ENCODE results near the gene SAP30L.

- no peak for TF ChIP-seq POLR2A (IDR thresholded peaks at IDR 0.05)
- TF ChIP-seq, protein P1, sequence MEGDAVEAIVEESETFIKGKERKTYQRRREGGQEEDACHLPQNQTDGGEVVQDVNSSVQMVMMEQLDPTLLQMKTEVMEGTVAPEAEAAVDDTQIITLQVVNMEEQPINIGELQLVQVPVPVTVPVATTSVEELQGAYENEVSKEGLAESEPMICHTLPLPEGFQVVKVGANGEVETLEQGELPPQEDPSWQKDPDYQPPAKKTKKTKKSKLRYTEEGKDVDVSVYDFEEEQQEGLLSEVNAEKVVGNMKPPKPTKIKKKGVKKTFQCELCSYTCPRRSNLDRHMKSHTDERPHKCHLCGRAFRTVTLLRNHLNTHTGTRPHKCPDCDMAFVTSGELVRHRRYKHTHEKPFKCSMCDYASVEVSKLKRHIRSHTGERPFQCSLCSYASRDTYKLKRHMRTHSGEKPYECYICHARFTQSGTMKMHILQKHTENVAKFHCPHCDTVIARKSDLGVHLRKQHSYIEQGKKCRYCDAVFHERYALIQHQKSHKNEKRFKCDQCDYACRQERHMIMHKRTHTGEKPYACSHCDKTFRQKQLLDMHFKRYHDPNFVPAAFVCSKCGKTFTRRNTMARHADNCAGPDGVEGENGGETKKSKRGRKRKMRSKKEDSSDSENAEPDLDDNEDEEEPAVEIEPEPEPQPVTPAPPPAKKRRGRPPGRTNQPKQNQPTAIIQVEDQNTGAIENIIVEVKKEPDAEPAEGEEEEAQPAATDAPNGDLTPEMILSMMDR (IDR thresholded peaks at IDR 0.05), result no peak
These were observed 20.4 kb downstream of the SAP30L start for GRCh38 chr5:154466147-154466546.

Measured in breast epithelium (tissue), 3 donors.